ENCODE measurements around the gene PTPRM.

Gene PTPRM

DNA sequence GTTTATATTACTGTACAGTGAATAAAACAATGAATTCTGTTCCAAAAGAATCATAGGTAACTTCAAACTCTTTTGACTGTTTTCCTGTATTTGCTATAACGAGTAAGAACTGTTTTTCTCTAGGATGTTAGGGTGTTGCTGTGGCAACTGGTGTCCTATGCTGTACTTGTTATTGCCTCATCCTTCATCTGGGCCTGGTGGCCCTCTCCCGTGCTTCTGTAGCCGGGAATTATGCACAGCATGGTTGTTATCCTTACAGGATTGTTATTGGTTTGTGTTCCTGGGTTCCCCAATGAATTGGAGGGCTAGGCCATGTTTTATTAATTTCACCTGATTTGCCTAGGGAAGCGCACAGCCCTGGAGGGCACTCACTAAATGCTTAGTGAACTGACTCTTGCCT lies 279.2 kb downstream of the PTPRM start:
- ChIA-PET POLR2A (no interaction called here), CTCF (no interaction called here)
- peaks cover 2% of the 10 kb centered on the region; the same call in 1 of the 2 replicates for H3K4me1 ChIP-seq (ENCODE audit: control insufficient read depth, insufficient read depth, low read length)
- H3K36me3 ChIP-seq (ENCODE audit: control insufficient read depth in 2 of 2, insufficient read depth in 1 of 2, low read length in 2 of 2), result no peaks in the 10 kb centered on the region
- no peaks in the 10 kb centered on the region for H3K9me3 ChIP-seq (ENCODE audit: control insufficient read depth, insufficient read depth, low read depth, low read length)
- H3K27ac ChIP-seq (ENCODE audit: extremely low read depth, low read depth, low read length), result no peak overlapping the region
- TF ChIP-seq, protein P1, sequence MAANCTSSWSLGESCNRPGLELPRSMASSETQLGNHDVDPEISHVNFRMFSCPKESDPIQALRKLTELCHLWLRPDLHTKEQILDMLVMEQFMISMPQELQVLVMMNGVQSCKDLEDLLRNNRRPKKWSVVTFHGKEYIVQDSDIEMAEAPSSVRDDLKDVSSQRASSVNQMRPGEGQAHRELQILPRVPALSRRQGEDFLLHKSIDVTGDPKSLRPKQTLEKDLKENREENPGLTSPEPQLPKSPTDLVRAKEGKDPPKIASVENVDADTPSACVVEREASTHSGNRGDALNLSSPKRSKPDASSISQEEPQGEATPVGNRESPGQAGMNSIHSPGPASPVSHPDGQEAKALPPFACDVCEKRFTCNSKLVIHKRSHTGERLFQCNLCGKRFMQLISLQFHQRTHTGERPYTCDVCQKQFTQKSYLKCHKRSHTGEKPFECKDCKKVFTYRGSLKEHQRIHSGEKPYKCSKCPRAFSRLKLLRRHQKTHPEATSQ (tag by site-specific recombination; IDR thresholded peaks at IDR 0.05), result no peak
- TF ChIP-seq ZNF239 (tag by site-specific recombination; IDR thresholded peaks at IDR 0.05), result no peak
- TF ChIP-seq, protein P2, sequence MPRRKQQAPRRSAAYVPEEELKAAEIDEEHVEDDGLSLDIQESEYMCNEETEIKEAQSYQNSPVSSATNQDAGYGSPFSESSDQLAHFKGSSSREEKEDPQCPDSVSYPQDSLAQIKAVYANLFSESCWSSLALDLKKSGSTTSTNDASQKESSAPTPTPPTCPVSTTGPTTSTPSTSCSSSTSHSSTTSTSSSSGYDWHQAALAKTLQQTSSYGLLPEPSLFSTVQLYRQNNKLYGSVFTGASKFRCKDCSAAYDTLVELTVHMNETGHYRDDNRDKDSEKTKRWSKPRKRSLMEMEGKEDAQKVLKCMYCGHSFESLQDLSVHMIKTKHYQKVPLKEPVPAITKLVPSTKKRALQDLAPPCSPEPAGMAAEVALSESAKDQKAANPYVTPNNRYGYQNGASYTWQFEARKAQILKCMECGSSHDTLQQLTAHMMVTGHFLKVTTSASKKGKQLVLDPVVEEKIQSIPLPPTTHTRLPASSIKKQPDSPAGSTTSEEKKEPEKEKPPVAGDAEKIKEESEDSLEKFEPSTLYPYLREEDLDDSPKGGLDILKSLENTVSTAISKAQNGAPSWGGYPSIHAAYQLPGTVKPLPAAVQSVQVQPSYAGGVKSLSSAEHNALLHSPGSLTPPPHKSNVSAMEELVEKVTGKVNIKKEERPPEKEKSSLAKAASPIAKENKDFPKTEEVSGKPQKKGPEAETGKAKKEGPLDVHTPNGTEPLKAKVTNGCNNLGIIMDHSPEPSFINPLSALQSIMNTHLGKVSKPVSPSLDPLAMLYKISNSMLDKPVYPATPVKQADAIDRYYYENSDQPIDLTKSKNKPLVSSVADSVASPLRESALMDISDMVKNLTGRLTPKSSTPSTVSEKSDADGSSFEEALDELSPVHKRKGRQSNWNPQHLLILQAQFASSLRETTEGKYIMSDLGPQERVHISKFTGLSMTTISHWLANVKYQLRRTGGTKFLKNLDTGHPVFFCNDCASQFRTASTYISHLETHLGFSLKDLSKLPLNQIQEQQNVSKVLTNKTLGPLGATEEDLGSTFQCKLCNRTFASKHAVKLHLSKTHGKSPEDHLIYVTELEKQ (tag by site-specific recombination; IDR thresholded peaks at IDR 0.05; ENCODE audit: borderline replicate concordance), result no peak
- TF ChIP-seq, protein P3, sequence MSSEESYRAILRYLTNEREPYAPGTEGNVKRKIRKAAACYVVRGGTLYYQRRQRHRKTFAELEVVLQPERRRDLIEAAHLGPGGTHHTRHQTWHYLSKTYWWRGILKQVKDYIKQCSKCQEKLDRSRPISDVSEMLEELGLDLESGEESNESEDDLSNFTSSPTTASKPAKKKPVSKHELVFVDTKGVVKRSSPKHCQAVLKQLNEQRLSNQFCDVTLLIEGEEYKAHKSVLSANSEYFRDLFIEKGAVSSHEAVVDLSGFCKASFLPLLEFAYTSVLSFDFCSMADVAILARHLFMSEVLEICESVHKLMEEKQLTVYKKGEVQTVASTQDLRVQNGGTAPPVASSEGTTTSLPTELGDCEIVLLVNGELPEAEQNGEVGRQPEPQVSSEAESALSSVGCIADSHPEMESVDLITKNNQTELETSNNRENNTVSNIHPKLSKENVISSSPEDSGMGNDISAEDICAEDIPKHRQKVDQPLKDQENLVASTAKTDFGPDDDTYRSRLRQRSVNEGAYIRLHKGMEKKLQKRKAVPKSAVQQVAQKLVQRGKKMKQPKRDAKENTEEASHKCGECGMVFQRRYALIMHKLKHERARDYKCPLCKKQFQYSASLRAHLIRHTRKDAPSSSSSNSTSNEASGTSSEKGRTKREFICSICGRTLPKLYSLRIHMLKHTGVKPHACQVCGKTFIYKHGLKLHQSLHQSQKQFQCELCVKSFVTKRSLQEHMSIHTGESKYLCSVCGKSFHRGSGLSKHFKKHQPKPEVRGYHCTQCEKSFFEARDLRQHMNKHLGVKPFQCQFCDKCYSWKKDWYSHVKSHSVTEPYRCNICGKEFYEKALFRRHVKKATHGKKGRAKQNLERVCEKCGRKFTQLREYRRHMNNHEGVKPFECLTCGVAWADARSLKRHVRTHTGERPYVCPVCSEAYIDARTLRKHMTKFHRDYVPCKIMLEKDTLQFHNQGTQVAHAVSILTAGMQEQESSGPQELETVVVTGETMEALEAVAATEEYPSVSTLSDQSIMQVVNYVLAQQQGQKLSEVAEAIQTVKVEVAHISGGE (tag by site-specific recombination; conservative IDR thresholded peaks at IDR 0.05; ENCODE audit: low read depth), result no peak
- TF ChIP-seq EGR2 (tag by site-specific recombination; IDR thresholded peaks at IDR 0.05; ENCODE audit: low read depth), result no peak
- TF ChIP-seq ZBTB1 (tag by site-specific recombination; IDR thresholded peaks at IDR 0.05), result no peak
- no peak for TF ChIP-seq ZNF335 (tag by site-specific recombination; conservative IDR thresholded peaks at IDR 0.05)
- no peak for TF ChIP-seq IKZF3 (tag by site-specific recombination; IDR thresholded peaks at IDR 0.05)
- TF ChIP-seq ZNF544 (tag by site-specific recombination; IDR thresholded peaks at IDR 0.05), result no peak
- no peak for TF ChIP-seq ZNF426 (tag by site-specific recombination; IDR thresholded peaks at IDR 0.05)
- TF ChIP-seq KLF1 (tag by site-specific recombination; IDR thresholded peaks at IDR 0.05), result no peak
- no peak for TF ChIP-seq ZNF792 (tag by site-specific recombination; IDR thresholded peaks at IDR 0.05)
- TF ChIP-seq YY1 (tag by site-specific recombination; IDR thresholded peaks at IDR 0.05), result no peak
- TF ChIP-seq ZNF19 (tag by site-specific recombination; IDR thresholded peaks at IDR 0.05; ENCODE audit: low read depth), result no peak
- no peak for TF ChIP-seq ZNF670 (tag by site-specific recombination; IDR thresholded peaks at IDR 0.05; ENCODE audit: low read depth)
- TF ChIP-seq GLI2 (tag by site-specific recombination; IDR thresholded peaks at IDR 0.05; ENCODE audit: borderline replicate concordance, low read depth), result no peak
- no peak for TF ChIP-seq SCRT2 (tag by site-specific recombination; IDR thresholded peaks at IDR 0.05)
- no peak for TF ChIP-seq ZNF777 (tag by site-specific recombination; IDR thresholded peaks at IDR 0.05; ENCODE audit: borderline replicate concordance)
- TF ChIP-seq, protein P4, sequence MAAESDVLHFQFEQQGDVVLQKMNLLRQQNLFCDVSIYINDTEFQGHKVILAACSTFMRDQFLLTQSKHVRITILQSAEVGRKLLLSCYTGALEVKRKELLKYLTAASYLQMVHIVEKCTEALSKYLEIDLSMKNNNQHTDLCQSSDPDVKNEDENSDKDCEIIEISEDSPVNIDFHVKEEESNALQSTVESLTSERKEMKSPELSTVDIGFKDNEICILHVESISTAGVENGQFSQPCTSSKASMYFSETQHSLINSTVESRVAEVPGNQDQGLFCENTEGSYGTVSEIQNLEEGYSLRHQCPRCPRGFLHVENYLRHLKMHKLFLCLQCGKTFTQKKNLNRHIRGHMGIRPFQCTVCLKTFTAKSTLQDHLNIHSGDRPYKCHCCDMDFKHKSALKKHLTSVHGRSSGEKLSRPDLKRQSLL (tag by site-specific recombination; IDR thresholded peaks at IDR 0.05), result no peak
- no peak overlapping the region for H3K4me3 ChIP-seq (ENCODE audit: low read depth, low read length)

Measured in HEK293 (cell line).